ENCODE results near the gene CYP4A22.
A peak's percentile ranks its signal among the peaks of the same experiment; 100 is the strongest.
"Not testable (repeated sequence)": the region's sequence is repeated elsewhere in the genome, so short reads cannot be mapped to it uniquely, and the experiment has no call there.

Gene CYP4A22

GRCh38 chr1:47190857-47191256 lies 53.6 kb downstream of the CYP4A22 start:
- TF ChIP-seq CTCF (conservative IDR thresholded peaks at IDR 0.05; ENCODE audit: control insufficient read depth, insufficient read depth, low read depth, low read length) = no peak
- no peak for DNase-seq (ENCODE audit: low read depth)

GRCh38 chr1:47191940-47192457 lies 54.8 kb downstream of the CYP4A22 start:
- no peak for TF ChIP-seq CTCF (conservative IDR thresholded peaks at IDR 0.05; ENCODE audit: control insufficient read depth, insufficient read depth, low read depth, low read length)
- H3K4me3 ChIP-seq (ENCODE audit: control insufficient read depth, low read depth, low read length) = no peak overlapping the region
- DNase-seq (ENCODE audit: low read depth) = no peak

More at GRCh38 chr1:47190857-47191256, 53.6 kb downstream of the CYP4A22 start:
- H3K4me3 ChIP-seq (ENCODE audit: control insufficient read depth, low read depth, low read length) = no peak overlapping the region

GRCh38 chr1:47192458-47193384 lies 55.5 kb downstream of the CYP4A22 start:
- TF ChIP-seq CTCF (conservative IDR thresholded peaks at IDR 0.05; ENCODE audit: control insufficient read depth, insufficient read depth, low read depth, low read length) = peak; percentile 98
- no peak overlapping the region for H3K4me3 ChIP-seq (ENCODE audit: control insufficient read depth, low read depth, low read length)
- peak; percentile 64 for DNase-seq (ENCODE audit: low read depth)

- not testable (repeated sequence) for H3K4me3 ChIP-seq (ENCODE audit: control insufficient read depth, low read depth, low read length); DNase-seq (ENCODE audit: low read depth)
Measured at GRCh38 chr1:47193496-47193895, 56.3 kb downstream of the CYP4A22 start.

- no peak for TF ChIP-seq CTCF (conservative IDR thresholded peaks at IDR 0.05; ENCODE audit: control insufficient read depth, insufficient read depth, low read depth, low read length)
Measured at GRCh38 chr1:47194311-47194710, 57.1 kb downstream of the CYP4A22 start.

GRCh38 chr1:47195981-47196380 lies 58.7 kb downstream of the CYP4A22 start:
- not testable (repeated sequence) for DNase-seq (ENCODE audit: low read depth); H3K4me3 ChIP-seq (ENCODE audit: control insufficient read depth, low read depth, low read length)

More at GRCh38 chr1:47194311-47194710, 57.1 kb downstream of the CYP4A22 start:
- DNase-seq (ENCODE audit: low read depth) = no peak
- no peak overlapping the region for H3K4me3 ChIP-seq (ENCODE audit: control insufficient read depth, low read depth, low read length)

- no peak overlapping the region for H3K4me3 ChIP-seq (ENCODE audit: control insufficient read depth, low read depth, low read length)
- no peak for TF ChIP-seq CTCF (conservative IDR thresholded peaks at IDR 0.05; ENCODE audit: control insufficient read depth, insufficient read depth, low read depth, low read length)
- DNase-seq (ENCODE audit: low read depth) = no peak
Measured at GRCh38 chr1:47196622-47197021, 59.4 kb downstream of the CYP4A22 start.

Measured in fibroblast of mammary gland (primary cell).